PC-9 (cell line): ENCODE measurements around the gene LILRA1. TPM values are rescaled to one million over a fixed set of nuclear protein-coding genes. Genes with fewer than 3 reads are reported as not detected.

Experiments used
- BruUV-seq: library from RNA; stranded (reverse); fragments of 400-500 nt; replicated peaks from 2 replicates; lab custom pipeline; 2021; lab: Mats Ljungman, UMichigan
- CTCF ChIA-PET: fragments of 300-600 bp; sonication (Branson Sonifier 250); formaldehyde crosslinking; loops from one replicate; lab custom pipeline; 2022; ENCODE audit warnings: antibody characterized with exemption; lab: Charles Lee
- POLR2A ChIA-PET: fragments of 300-600 bp; sonication (Branson Sonifier 250); formaldehyde crosslinking; loops from one replicate; lab custom pipeline; 2022; ENCODE audit warnings: antibody characterized with exemption; ENCODE audit not compliant: unreplicated experiment; lab: Charles Lee
- DNase-seq, 2 experiments: peaks; one replicate each; pipeline versions ENCODE4 v3.0.0 to v3.0.0-alpha.2; 2015 to 2022; ENCODE audit warnings: mixed read lengths in 1 of 2
- H2AFZ ChIP-seq: fragments of 200-600 bp; sonication (generic); 2 replicates; pipeline ENCODE4 v1.8.1; 2017; ENCODE audit warnings: antibody characterized with exemption
- H3F3A ChIP-seq: fragments of 200-600 bp; sonication (generic); 2 replicates; pipeline ENCODE4 v1.8.1; 2017; ENCODE audit warnings: antibody characterized with exemption, mild to moderate bottlenecking, low read depth; ENCODE audit not compliant: insufficient read depth
- H3K27ac ChIP-seq: fragments of 200-600 bp; sonication (generic); 2 replicates; pipeline ENCODE4 v1.6.1; 2016; ENCODE audit warnings: mixed run types
- H3K27me3 ChIP-seq: fragments of 200-600 bp; sonication (generic); 2 replicates; pipeline ENCODE4 v1.6.1; 2016; ENCODE audit warnings: low read depth, mixed run types; ENCODE audit not compliant: insufficient read depth
- H3K36me3 ChIP-seq: fragments of 200-600 bp; sonication (generic); 2 replicates; pipeline ENCODE4 v1.6.1; 2016; ENCODE audit warnings: low read depth, mixed run types
- H3K4me1 ChIP-seq: fragments of 200-600 bp; sonication (generic); replicated peaks from 2 replicates; pipeline ENCODE4 v1.6.1; 2016; ENCODE audit warnings: mixed run types; ENCODE audit not compliant: insufficient read depth
- H3K4me2 ChIP-seq: fragments of 200-600 bp; sonication (generic); 2 replicates; pipeline ENCODE4 v1.6.1; 2017; ENCODE audit warnings: mixed run types
- H3K4me3 ChIP-seq: fragments of 200-600 bp; sonication (generic); 2 replicates; pipeline ENCODE4 v1.6.1; 2016; ENCODE audit warnings: mixed run types
- H3K79me2 ChIP-seq: fragments of 200-600 bp; sonication (generic); 2 replicates; pipeline ENCODE4 v1.6.1; 2017; ENCODE audit warnings: low read depth, mixed run types
- H3K9me2 ChIP-seq: fragments of 200-600 bp; sonication (generic); 2 replicates; pipeline ENCODE4 v1.8.1; 2017; ENCODE audit warnings: mild to moderate bottlenecking; ENCODE audit not compliant: insufficient read depth
- H3K9me3 ChIP-seq: fragments of 200-600 bp; sonication (generic); 2 replicates; pipeline ENCODE4 v1.8.1; 2016; ENCODE audit warnings: low read depth; ENCODE audit not compliant: insufficient read depth
- H4K20me1 ChIP-seq: fragments of 200-600 bp; sonication (generic); 2 replicates; pipeline ENCODE4 v1.8.1; 2017; ENCODE audit not compliant: insufficient read depth
- CTCF ChIP-seq: fragments of 200-600 bp; sonication (generic); conservative IDR thresholded peaks from 2 replicates; pipeline ENCODE4 v1.6.1; 2017; ENCODE audit warnings: mixed run types, antibody characterized with exemption, mild to moderate bottlenecking, moderate library complexity
- EZH2 ChIP-seq: fragments of 200-600 bp; sonication (generic); IDR thresholded peaks from 2 replicates; pipeline ENCODE4 v1.8.0; 2017; ENCODE audit warnings: antibody characterized with exemption, low read depth
- intact Hi-C: fragments of 100-400 bp; cut with micrococcal nuclease; formaldehyde crosslinking; loops from one replicate; pipeline ENCODE4 v1.10.0; 2022; ENCODE audit not compliant: unreplicated experiment
- total RNA-seq: library from RNA; stranded (reverse); gene quantifications from 2 replicates; pipeline ENCODE4 v1.2.3, GENCODE V29; 2021

Gene LILRA1
- total RNA-seq, 1 experiment from 2014 or later: not detected

DNA sequence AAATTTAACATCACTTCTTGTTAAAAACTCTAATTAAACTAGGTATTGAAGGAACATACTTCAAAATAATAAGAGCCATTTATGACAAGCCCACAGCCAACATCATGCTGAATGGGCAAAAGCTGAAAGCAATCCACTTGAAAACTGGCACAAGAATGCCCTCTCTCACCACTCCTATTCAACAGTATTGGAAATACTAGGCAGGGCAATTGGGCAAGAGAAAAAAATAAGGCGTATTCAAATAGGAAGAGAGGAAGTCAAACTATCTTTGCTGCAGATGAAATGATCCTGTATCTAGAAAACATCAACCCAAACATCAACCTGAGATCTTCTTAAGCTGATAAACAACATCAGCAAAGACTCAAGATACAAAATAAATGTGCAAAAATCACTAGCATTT, 21.3 kb downstream of the LILRA1 start:
- H3K27ac ChIP-seq: no peak overlapping the region
- H4K20me1 ChIP-seq: no peaks in the 10 kb centered on the region; the same call in 1 of the 2 replicates
- no peak for TF ChIP-seq EZH2
- TF ChIP-seq CTCF: no peak
- BruUV-seq: no TSS peak
- H3K27me3 ChIP-seq: peaks cover 42% of the 10 kb centered on the region
- H3F3A ChIP-seq: no peaks in the 10 kb centered on the region
- no peaks in the 10 kb centered on the region for H3K36me3 ChIP-seq
- H2AFZ ChIP-seq: no peak overlapping the region
- intact Hi-C loops: no loop called here
- no peak overlapping the region for H3K4me3 ChIP-seq
- no peak overlapping the region for H3K4me2 ChIP-seq
- no peaks in the 10 kb centered on the region for H3K79me2 ChIP-seq
- ChIA-PET CTCF (no interaction called here), POLR2A (no interaction called here)
- no peaks in the 10 kb centered on the region for H3K4me1 ChIP-seq
- peak in 1 of 2 experiments; percentile 18 for DNase-seq
- no peaks in the 10 kb centered on the region for H3K9me2 ChIP-seq
- no peaks in the 10 kb centered on the region for H3K9me3 ChIP-seq

DNA sequence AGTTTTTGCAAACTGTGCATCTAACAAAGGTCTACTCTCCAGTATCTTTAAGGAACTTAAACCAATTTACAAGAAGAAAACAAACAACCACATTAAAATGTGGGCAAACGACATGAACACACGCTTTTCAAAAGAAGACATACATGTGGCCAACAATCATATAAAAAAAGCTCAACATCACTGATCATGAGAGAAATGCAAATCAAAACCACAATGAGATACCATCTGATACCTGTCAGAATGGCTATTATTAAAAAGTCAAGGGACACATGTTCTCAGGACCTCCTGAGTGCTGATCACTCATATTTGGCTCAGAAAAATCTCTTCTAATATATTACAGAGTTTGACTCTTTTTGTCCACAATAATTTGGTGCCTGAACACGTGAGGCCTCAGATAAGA, 22.6 kb downstream of the LILRA1 start:
- Histone ChIP-seq H3K79me2 (no peaks in the 10 kb centered on the region), H3K36me3 (no peaks in the 10 kb centered on the region), H3K27ac (no peak overlapping the region), H3K4me2 (no peak overlapping the region), H3K27me3 (peaks cover 36% of the 10 kb centered on the region), H3F3A (no peaks in the 10 kb centered on the region), H2AFZ (no peak overlapping the region), H4K20me1 (no peaks in the 10 kb centered on the region; the same call in 1 of the 2 replicates), H3K9me3 (no peaks in the 10 kb centered on the region), H3K4me3 (no peak overlapping the region), H3K9me2 (no peaks in the 10 kb centered on the region), H3K4me1 (no peaks in the 10 kb centered on the region)
- BruUV-seq: no TSS peak
- TF ChIP-seq EZH2 (no peak), CTCF (no peak)
- DNase-seq: no peak
- ChIA-PET POLR2A (no interaction called here), CTCF (no interaction called here)
- intact Hi-C loops: no loop called here

DNA sequence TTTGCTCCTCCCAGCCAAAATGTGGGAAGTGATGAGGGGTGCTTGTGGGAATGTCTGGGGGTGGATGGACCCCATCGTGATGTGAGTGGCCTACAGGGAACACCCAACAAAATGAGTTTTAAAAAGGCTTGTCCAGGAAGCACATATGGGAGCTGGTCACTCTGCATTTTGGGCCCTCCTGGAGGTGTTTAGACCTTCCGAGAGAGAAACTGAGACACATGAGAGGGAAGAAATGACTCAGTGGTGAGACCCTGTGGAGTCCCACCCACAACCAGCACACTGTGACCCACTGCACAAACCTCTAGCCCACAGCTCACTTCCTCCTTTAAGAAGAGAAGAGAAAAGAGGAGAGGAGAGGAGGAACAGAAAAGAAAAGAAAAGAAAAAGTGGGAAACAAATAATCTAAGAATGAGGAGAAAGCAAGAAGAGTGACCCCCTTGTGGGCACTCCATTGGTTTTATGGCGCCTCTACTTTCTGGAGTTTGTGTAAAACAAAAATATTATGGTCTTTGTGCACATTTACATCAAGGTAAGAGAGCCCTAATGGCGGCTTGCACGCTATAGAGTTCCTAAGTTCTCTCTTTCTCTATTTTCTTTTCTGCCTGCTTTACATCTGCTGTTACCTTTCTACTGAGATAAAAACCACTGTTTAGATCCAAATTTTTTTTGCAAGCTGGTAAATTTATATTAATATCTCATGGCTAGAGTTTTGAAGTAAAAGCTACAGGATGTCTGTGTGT, 23.6 kb downstream of the LILRA1 start:
- Histone ChIP-seq H3K9me2 (no peaks in the 10 kb centered on the region), H3K79me2 (no peaks in the 10 kb centered on the region), H3K36me3 (no peaks in the 10 kb centered on the region), H3F3A (no peaks in the 10 kb centered on the region), H3K4me1 (no peaks in the 10 kb centered on the region), H4K20me1 (no peaks in the 10 kb centered on the region; the same call in 1 of the 2 replicates), H3K27ac (no peak overlapping the region), H3K27me3 (peaks cover 37% of the 10 kb centered on the region), H3K9me3 (no peaks in the 10 kb centered on the region), H3K4me3 (no peak overlapping the region), H2AFZ (no peak overlapping the region), H3K4me2 (no peak overlapping the region)
- intact Hi-C loops: no loop called here
- CTCF ChIA-PET: no interaction called here
- DNase-seq: no peak
- POLR2A ChIA-PET: no interaction called here
- BruUV-seq: no TSS peak
- TF ChIP-seq EZH2 (no peak), CTCF (no peak)
